ENCODE measurements around the gene ZFHX3.

The ZFHX3 gene

GRCh38 chr16:72952811-72953271, 95.1 kb downstream of the ZFHX3 start:
- no peak overlapping the region for H3K27ac ChIP-seq (ENCODE audit: low read length)
- no peak overlapping the region for H3K4me3 ChIP-seq (ENCODE audit: low read length)
- no peaks in the 10 kb centered on the region for H3K27me3 ChIP-seq (ENCODE audit: low read depth, low read length)
- H3K4me2 ChIP-seq (ENCODE audit: low read length) = no peak overlapping the region
- no peaks in the 10 kb centered on the region for H3K36me3 ChIP-seq (replicated peaks; ENCODE audit: low read depth, low read length)
- no peak overlapping the region for H2AFZ ChIP-seq (ENCODE audit: low read depth, low read length)
- H4K20me1 ChIP-seq (ENCODE audit: insufficient read depth, low read length) = no peaks in the 10 kb centered on the region
- peaks cover 14% of the 10 kb centered on the region for H3K4me1 ChIP-seq (ENCODE audit: low read length)
- H3K79me2 ChIP-seq (ENCODE audit: low read length) = no peaks in the 10 kb centered on the region
- TF ChIP-seq EZH2phosphoT487 (IDR thresholded peaks at IDR 0.05; ENCODE audit: low read depth) (no peak), CTCF (IDR thresholded peaks at IDR 0.05; ENCODE audit: low read depth, low read length) (no peak)
- no peak overlapping the region for H3K9ac ChIP-seq (ENCODE audit: low read length)
- no peaks in the 10 kb centered on the region for H3K9me3 ChIP-seq (ENCODE audit: insufficient read depth, low read length)

- H3K4me2 ChIP-seq (ENCODE audit: low read length) = no peak overlapping the region
- H2AFZ ChIP-seq (ENCODE audit: low read depth, low read length) = no peak overlapping the region
- H3K79me2 ChIP-seq (ENCODE audit: low read length) = no peaks in the 10 kb centered on the region
- no peaks in the 10 kb centered on the region for H3K27me3 ChIP-seq (ENCODE audit: low read depth, low read length)
- no peak overlapping the region for H3K9ac ChIP-seq (ENCODE audit: low read length)
- H3K27ac ChIP-seq (ENCODE audit: low read length) = no peak overlapping the region
- no peaks in the 10 kb centered on the region for H3K9me3 ChIP-seq (ENCODE audit: insufficient read depth, low read length)
- H3K36me3 ChIP-seq (replicated peaks; ENCODE audit: low read depth, low read length) = no peaks in the 10 kb centered on the region
- TF ChIP-seq EZH2phosphoT487 (IDR thresholded peaks at IDR 0.05; ENCODE audit: low read depth) (no peak), CTCF (IDR thresholded peaks at IDR 0.05; ENCODE audit: low read depth, low read length) (no peak)
- no peak overlapping the region for H3K4me3 ChIP-seq (ENCODE audit: low read length)
- H4K20me1 ChIP-seq (ENCODE audit: insufficient read depth, low read length) = no peaks in the 10 kb centered on the region
- peaks cover 14% of the 10 kb centered on the region for H3K4me1 ChIP-seq (ENCODE audit: low read length)
Measured at GRCh38 chr16:72952404-72952803, 95.5 kb downstream of the ZFHX3 start.

- no peaks in the 10 kb centered on the region for H3K9me3 ChIP-seq (ENCODE audit: insufficient read depth, low read length)
- no peak overlapping the region for H3K4me2 ChIP-seq (ENCODE audit: low read length)
- no peak overlapping the region for H3K4me3 ChIP-seq (ENCODE audit: low read length)
- H3K79me2 ChIP-seq (ENCODE audit: low read length) = no peaks in the 10 kb centered on the region
- TF ChIP-seq CTCF (IDR thresholded peaks at IDR 0.05; ENCODE audit: low read depth, low read length) (no peak), EZH2phosphoT487 (IDR thresholded peaks at IDR 0.05; ENCODE audit: low read depth) (no peak)
- no peak overlapping the region for H3K27ac ChIP-seq (ENCODE audit: low read length)
- H3K36me3 ChIP-seq (replicated peaks; ENCODE audit: low read depth, low read length) = no peaks in the 10 kb centered on the region
- no peaks in the 10 kb centered on the region for H3K27me3 ChIP-seq (ENCODE audit: low read depth, low read length)
- H3K9ac ChIP-seq (ENCODE audit: low read length) = no peak overlapping the region
- peaks cover 9% of the 10 kb centered on the region for H3K4me1 ChIP-seq (ENCODE audit: low read length)
- H2AFZ ChIP-seq (ENCODE audit: low read depth, low read length) = no peak overlapping the region
- H4K20me1 ChIP-seq (ENCODE audit: insufficient read depth, low read length) = no peaks in the 10 kb centered on the region
Measured at GRCh38 chr16:72951916-72952315, 96.0 kb downstream of the ZFHX3 start.

GRCh38 chr16:72950669-72951068, 97.3 kb downstream of the ZFHX3 start:
- no peaks in the 10 kb centered on the region for H3K79me2 ChIP-seq (ENCODE audit: low read length)
- no peak overlapping the region for H3K27ac ChIP-seq (ENCODE audit: low read length)
- H3K9ac ChIP-seq (ENCODE audit: low read length) = no peak overlapping the region
- no peaks in the 10 kb centered on the region for H3K9me3 ChIP-seq (ENCODE audit: insufficient read depth, low read length)
- H3K4me2 ChIP-seq (ENCODE audit: low read length) = no peak overlapping the region
- H3K27me3 ChIP-seq (ENCODE audit: low read depth, low read length) = no peaks in the 10 kb centered on the region
- H3K4me3 ChIP-seq (ENCODE audit: low read length) = no peak overlapping the region
- H3K36me3 ChIP-seq (replicated peaks; ENCODE audit: low read depth, low read length) = no peaks in the 10 kb centered on the region
- TF ChIP-seq EZH2phosphoT487 (IDR thresholded peaks at IDR 0.05; ENCODE audit: low read depth) (no peak), CTCF (IDR thresholded peaks at IDR 0.05; ENCODE audit: low read depth, low read length) (no peak)
- H3K4me1 ChIP-seq (ENCODE audit: low read length) = peaks cover 7% of the 10 kb centered on the region
- no peak overlapping the region for H2AFZ ChIP-seq (ENCODE audit: low read depth, low read length)
- no peaks in the 10 kb centered on the region for H4K20me1 ChIP-seq (ENCODE audit: insufficient read depth, low read length)
